K562 (cell line): ENCODE data around the gene CCDC82. TPM values are rescaled to one million over a fixed set of nuclear protein-coding genes. Genes with fewer than 3 reads are reported as not detected.

Source experiments
- CREM ChIP-seq: IDR thresholded peaks from 2 replicates; pipeline ENCODE4 v1.6.1; 2014; ENCODE audit warnings: antibody characterized with exemption, low read depth
- GABPA ChIP-seq: fragments of 200-800 bp; sonication (Bioruptor generic); conservative IDR thresholded peaks from 2 replicates; pipeline ENCODE4 v1.6.1; 2016; ENCODE audit warnings: low read depth, missing genetic modification characterization, missing compliant biosample characterization
- HNRNPL ChIP-seq: fragments of 200-400 bp; formaldehyde crosslinking; IDR thresholded peaks from 2 replicates; pipeline ENCODE4 v1.6.1; 2017; ENCODE audit warnings: low read depth, mild to moderate bottlenecking, low read length
- KLF6 ChIP-seq: fragments of 250-450 bp; sonication (Bioruptor Pico); IDR thresholded peaks from 2 replicates; pipeline ENCODE4 v1.4.0; 2020; ENCODE audit warnings: mild to moderate bottlenecking, moderate library complexity, borderline replicate concordance
- LARP7 ChIP-seq: fragments of 450-650 bp; IDR thresholded peaks from 2 replicates; pipeline ENCODE4 v1.6.1; 2016
- MYC ChIP-seq, 2 experiments: fragments of 250-450 bp in 1 of 2; sonication (Bioruptor Pico) in 1 of 2; IDR thresholded peaks; 2 replicates each; pipeline versions ENCODE4 v1.5.1 to v1.6.1; 2012 to 2021; ENCODE audit warnings: low read depth in 2 of 2, borderline replicate concordance in 1 of 2, improper control_type of control experiment in 1 of 2, low read length in 1 of 2, mild to moderate bottlenecking in 1 of 2, moderate library complexity in 1 of 2
- POLR2B ChIP-seq: fragments of 450-650 bp; IDR thresholded peaks from 2 replicates; pipeline ENCODE4 v1.6.1; 2018; ENCODE audit warnings: low read depth; ENCODE audit not compliant: partially characterized antibody
- STAG1 ChIP-seq: sonication (generic); formaldehyde crosslinking; IDR thresholded peaks from 2 replicates; pipeline ENCODE4 v1.5.0; 2020; ENCODE audit warnings: missing genetic modification reagents, borderline replicate concordance
- STAT5B ChIP-seq: fragments of 250-450 bp; sonication (Bioruptor Pico); IDR thresholded peaks from 2 replicates; pipeline ENCODE4 v1.8.0; 2021; ENCODE audit warnings: mild to moderate bottlenecking, inconsistent platforms
- ZNF121 ChIP-seq: sonication (generic); formaldehyde crosslinking; conservative IDR thresholded peaks from 2 replicates; pipeline ENCODE4 v1.8.0; 2022; ENCODE audit warnings: missing genetic modification reagents
- ZNF384 ChIP-seq: IDR thresholded peaks from 2 replicates; pipeline ENCODE4 v1.6.1; 2012; ENCODE audit warnings: low read depth, low read length, improper control_type of control experiment
- polyA plus RNA-seq, 8 experiments: library from polyadenylated mRNA; depleted of rRNA in 4 of 8; stranded (reverse) in 5 of 8; unstranded in 3 of 8; fragments of >200 nt; fragmentation: Nextera tagmentation in 2 of 8; fragmentation: Illumina TruSeq in 1 of 8; extraction: Ambion mirVana in 2 of 8; extraction: Trizol in 1 of 8; gene quantifications; 2 replicates each; pipeline versions ENCODE4 v1.2.1 to v1.2.3, GENCODE V29; 2011 to 2014; ENCODE audit warnings: inconsistent platforms in 1 of 8, missing spikeins in 1 of 8
- total RNA-seq, 7 experiments: library from RNA; depleted of rRNA in 6 of 7; stranded (reverse); fragments of >200 nt in 6 of 7; fragmentation: Illumina TruSeq in 2 of 7; extraction: Trizol in 2 of 7; gene quantifications; 2 replicates each; pipeline versions ENCODE4 v1.2.1 to v1.2.3, GENCODE V29; 2011 to 2021; ENCODE audit warnings: low replicate concordance in 1 of 7
- TF ChIP-seq, protein P1 (sequence below): sonication (generic); formaldehyde crosslinking; IDR thresholded peaks from 2 replicates; pipeline ENCODE4 v1.8.0; 2022; ENCODE audit warnings: mild to moderate bottlenecking, missing genetic modification reagents, borderline replicate concordance
- TF ChIP-seq, protein P2 (sequence below): fragments of 450-650 bp; IDR thresholded peaks from 2 replicates; pipeline ENCODE4 v1.7.1; 2018; ENCODE audit warnings: mild to moderate bottlenecking, low read depth; ENCODE audit not compliant: partially characterized antibody

CCDC82 gene
- total and polyA plus RNA-seq, 9 of the 15 experiments (the other 6 are each of a cell fraction or from before 2014, with no cell fraction given) = 12.5 to 51.3 (median 24.5) TPM

DNA sequence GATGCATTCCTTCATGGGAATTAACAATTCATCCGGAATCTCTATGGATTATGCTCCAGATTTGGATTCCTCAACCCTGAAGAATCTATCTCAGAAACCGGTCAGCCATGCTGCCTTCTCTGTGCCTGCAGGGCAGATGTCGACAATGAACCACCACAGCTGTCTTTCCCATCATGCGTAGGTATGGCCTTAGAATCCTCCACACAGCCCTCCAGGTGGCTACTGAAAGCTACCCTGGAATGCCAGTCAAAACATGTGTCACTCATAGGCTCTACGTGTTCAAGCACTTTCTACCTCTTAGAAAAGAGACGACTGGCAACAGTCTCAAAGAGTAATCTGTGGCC, 66.1 kb downstream of the CCDC82 start (continued):
- no peak for TF ChIP-seq HNRNPL
- TF ChIP-seq ZNF384 = no peak
- TF ChIP-seq, protein P1, sequence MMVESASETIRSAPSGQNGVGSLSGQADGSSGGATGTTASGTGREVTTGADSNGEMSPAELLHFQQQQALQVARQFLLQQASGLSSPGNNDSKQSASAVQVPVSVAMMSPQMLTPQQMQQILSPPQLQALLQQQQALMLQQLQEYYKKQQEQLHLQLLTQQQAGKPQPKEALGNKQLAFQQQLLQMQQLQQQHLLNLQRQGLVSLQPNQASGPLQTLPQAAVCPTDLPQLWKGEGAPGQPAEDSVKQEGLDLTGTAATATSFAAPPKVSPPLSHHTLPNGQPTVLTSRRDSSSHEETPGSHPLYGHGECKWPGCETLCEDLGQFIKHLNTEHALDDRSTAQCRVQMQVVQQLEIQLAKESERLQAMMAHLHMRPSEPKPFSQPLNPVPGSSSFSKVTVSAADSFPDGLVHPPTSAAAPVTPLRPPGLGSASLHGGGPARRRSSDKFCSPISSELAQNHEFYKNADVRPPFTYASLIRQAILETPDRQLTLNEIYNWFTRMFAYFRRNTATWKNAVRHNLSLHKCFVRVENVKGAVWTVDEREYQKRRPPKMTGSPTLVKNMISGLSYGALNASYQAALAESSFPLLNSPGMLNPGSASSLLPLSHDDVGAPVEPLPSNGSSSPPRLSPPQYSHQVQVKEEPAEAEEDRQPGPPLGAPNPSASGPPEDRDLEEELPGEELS (CRISPR knock-in tag) = no peak
- no peak for TF ChIP-seq POLR2B
- no peak for TF ChIP-seq ZNF121
- TF ChIP-seq, protein P2, sequence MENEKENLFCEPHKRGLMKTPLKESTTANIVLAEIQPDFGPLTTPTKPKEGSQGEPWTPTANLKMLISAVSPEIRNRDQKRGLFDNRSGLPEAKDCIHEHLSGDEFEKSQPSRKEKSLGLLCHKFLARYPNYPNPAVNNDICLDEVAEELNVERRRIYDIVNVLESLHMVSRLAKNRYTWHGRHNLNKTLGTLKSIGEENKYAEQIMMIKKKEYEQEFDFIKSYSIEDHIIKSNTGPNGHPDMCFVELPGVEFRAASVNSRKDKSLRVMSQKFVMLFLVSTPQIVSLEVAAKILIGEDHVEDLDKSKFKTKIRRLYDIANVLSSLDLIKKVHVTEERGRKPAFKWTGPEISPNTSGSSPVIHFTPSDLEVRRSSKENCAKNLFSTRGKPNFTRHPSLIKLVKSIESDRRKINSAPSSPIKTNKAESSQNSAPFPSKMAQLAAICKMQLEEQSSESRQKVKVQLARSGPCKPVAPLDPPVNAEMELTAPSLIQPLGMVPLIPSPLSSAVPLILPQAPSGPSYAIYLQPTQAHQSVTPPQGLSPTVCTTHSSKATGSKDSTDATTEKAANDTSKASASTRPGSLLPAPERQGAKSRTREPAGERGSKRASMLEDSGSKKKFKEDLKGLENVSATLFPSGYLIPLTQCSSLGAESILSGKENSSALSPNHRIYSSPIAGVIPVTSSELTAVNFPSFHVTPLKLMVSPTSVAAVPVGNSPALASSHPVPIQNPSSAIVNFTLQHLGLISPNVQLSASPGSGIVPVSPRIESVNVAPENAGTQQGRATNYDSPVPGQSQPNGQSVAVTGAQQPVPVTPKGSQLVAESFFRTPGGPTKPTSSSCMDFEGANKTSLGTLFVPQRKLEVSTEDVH = no peak
- no peak for TF ChIP-seq MYC (IDR thresholded peaks at IDR 0.05; ENCODE audit: low read depth, low read length)
- no peak for TF ChIP-seq MYC (CRISPR knock-in tag; IDR thresholded peaks at IDR 0.05; ENCODE audit: borderline replicate concordance, low read depth)
- 0 out of 2 replicates have a peak, but pooled peaks have one; percentile 7 for TF ChIP-seq KLF6
- no peak for TF ChIP-seq LARP7
- no peak for TF ChIP-seq CREM
- TF ChIP-seq GABPA (tag) = no peak
- no peak for TF ChIP-seq STAT5B (CRISPR knock-in tag)
- no peak for TF ChIP-seq STAG1 (CRISPR knock-in tag)
